ENCODE results near the gene TTF2. TPM values are rescaled to one million over a fixed set of nuclear protein-coding genes. Genes with fewer than 3 reads are reported as not detected.
A peak's percentile ranks its signal among the peaks of the same experiment; 100 is the strongest.

Gene TTF2
- total and polyA plus RNA-seq, 2 experiments from 2014 or later: 84.7 to 85.4 TPM

GRCh38 chr1:117092594-117092993 lies 32.5 kb downstream of the TTF2 start (continued):
- TF ChIP-seq ZNF462 (CRISPR knock-in tag; IDR thresholded peaks at IDR 0.05) (no peak), POLR2AphosphoS5 (IDR thresholded peaks at IDR 0.05; ENCODE audit: low read depth) (no peak)

GRCh38 chr1:117093091-117093534 lies 33.0 kb downstream of the TTF2 start:
- Histone ChIP-seq H3K36me3 (ENCODE audit: insufficient read depth) (peaks cover 80% of the 10 kb centered on the region), H4K20me1 (replicated peaks; ENCODE audit: insufficient read depth) (peaks cover 3% of the 10 kb centered on the region; the same call in 1 of the 2 replicates), H3K4me3 (no peak overlapping the region), H2AFZ (no peak overlapping the region), H3K9me2 (ENCODE audit: insufficient read depth) (no peaks in the 10 kb centered on the region), H3K4me2 (no peak overlapping the region), H3K27me3 (ENCODE audit: insufficient read depth) (no peaks in the 10 kb centered on the region), H3F3A (replicated peaks; ENCODE audit: low read depth) (0 out of 2 replicates have a peak, but pooled peaks cover 3% of the 10 kb centered on the region), H3K79me2 (replicated peaks; ENCODE audit: insufficient read depth) (no peaks in the 10 kb centered on the region), H3K27ac (ENCODE audit: low read depth) (peak overlapping the region; percentile 92), H3K4me1 (ENCODE audit: insufficient read depth) (peaks cover 7% of the 10 kb centered on the region; the same call in 1 of the 2 replicates)
- Mint-ChIP-seq H3K36me3 (ENCODE audit: low read depth) (peaks cover 89% of the 10 kb centered on the region), H3K27me3 (ENCODE audit: insufficient read depth, low read depth, poor library complexity) (no peaks in the 10 kb centered on the region), H3K4me1 (peaks cover 18% of the 10 kb centered on the region), H3K9me3 (no peaks in the 10 kb centered on the region), H3K27ac (peak overlapping the region; percentile 95), H3K4me3 (no peak overlapping the region)
- peak; percentile 82 for ATAC-seq
- DNase-seq (ENCODE audit: low spot score): peak; percentile 69
- TF ChIP-seq ETS1 (IDR thresholded peaks at IDR 0.05): no peak
- no peak for TF ChIP-seq ZNF462 (CRISPR knock-in tag; IDR thresholded peaks at IDR 0.05)
- no peak for TF ChIP-seq EZH2 (IDR thresholded peaks at IDR 0.05; ENCODE audit: low read depth, unreplicated experiment)
- no peak for TF ChIP-seq CTCF (conservative IDR thresholded peaks at IDR 0.05; ENCODE audit: low read depth in 2 of 2)
- no peak for TF ChIP-seq EZH2phosphoT487 (IDR thresholded peaks at IDR 0.05; ENCODE audit: unreplicated experiment)
